Measurements from ENCODE around the gene CHPF.

Gene CHPF

DNA sequence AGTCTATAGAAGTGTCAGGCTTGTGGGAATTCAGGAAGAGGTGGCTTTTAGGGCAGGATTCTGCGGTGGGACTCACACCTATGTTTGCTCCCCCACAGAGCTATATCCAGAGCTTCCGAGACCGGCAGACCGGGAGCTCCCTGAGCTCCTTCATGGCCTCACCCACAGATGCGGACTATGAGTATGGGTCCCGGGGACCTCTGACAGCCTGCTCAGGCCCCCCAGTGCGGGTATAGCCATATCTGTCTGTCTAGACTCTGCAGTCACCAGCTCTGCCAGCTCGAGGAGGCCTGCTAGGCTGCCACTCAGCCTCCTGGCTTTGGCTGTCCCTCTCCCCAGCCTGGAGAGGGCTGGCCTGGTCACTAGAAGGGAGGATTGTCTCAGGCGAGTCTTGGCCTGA lies 6.0 kb upstream of the CHPF start:
- H3K4me3 ChIP-seq (ENCODE audit: low read length): no peak overlapping the region
- TF ChIP-seq, protein P1, sequence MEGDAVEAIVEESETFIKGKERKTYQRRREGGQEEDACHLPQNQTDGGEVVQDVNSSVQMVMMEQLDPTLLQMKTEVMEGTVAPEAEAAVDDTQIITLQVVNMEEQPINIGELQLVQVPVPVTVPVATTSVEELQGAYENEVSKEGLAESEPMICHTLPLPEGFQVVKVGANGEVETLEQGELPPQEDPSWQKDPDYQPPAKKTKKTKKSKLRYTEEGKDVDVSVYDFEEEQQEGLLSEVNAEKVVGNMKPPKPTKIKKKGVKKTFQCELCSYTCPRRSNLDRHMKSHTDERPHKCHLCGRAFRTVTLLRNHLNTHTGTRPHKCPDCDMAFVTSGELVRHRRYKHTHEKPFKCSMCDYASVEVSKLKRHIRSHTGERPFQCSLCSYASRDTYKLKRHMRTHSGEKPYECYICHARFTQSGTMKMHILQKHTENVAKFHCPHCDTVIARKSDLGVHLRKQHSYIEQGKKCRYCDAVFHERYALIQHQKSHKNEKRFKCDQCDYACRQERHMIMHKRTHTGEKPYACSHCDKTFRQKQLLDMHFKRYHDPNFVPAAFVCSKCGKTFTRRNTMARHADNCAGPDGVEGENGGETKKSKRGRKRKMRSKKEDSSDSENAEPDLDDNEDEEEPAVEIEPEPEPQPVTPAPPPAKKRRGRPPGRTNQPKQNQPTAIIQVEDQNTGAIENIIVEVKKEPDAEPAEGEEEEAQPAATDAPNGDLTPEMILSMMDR (conservative IDR thresholded peaks at IDR 0.05; ENCODE audit: low read depth, low read length): no peak
- no peak for DNase-seq (ENCODE audit: low read depth)

DNA sequence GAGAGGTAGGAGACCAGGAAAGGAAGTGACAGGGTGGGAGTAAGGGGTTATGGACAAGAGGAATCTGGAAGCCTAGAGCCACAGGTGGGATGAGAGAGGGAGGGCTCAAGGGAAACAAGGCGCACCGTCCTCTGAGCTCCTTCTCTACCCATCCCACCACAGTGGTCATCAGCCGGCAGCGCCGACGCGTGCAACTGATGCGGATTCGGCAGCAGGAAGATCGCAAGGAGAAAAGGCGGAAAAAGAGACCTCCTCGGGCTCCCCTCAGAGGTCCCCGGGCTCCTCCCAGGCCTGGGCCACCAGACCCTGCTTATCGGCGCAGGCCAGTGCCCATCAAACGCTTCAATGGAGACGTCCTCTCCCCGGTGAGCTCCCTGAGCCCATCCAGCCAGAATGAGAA lies 5.4 kb upstream of the CHPF start:
- no peak overlapping the region for H3K4me3 ChIP-seq (ENCODE audit: low read length)
- no peak for DNase-seq (ENCODE audit: low read depth)
- TF ChIP-seq, protein P1 (conservative IDR thresholded peaks at IDR 0.05; ENCODE audit: low read depth, low read length): no peak

DNA sequence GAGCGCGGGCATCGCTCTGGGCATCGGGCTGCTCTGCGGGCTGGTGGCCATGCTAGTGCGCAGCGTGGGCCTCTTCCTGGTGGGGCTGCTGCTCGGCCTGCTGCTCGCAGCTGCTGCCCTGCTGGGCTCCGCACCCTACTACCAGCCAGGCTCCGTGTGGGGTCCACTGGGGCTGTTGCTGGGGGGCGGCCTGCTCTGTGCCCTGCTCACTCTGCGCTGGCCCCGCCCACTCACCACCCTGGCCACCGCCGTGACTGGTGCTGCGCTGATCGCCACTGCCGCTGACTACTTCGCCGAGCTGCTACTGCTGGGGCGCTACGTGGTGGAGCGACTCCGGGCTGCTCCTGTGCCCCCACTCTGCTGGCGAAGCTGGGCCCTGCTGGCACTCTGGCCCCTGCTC lies 4.0 kb upstream of the CHPF start:
- DNase-seq (ENCODE audit: low read depth): no peak
- TF ChIP-seq, protein P1 (conservative IDR thresholded peaks at IDR 0.05; ENCODE audit: low read depth, low read length): no peak
- H3K4me3 ChIP-seq (ENCODE audit: low read length): no peak overlapping the region

DNA sequence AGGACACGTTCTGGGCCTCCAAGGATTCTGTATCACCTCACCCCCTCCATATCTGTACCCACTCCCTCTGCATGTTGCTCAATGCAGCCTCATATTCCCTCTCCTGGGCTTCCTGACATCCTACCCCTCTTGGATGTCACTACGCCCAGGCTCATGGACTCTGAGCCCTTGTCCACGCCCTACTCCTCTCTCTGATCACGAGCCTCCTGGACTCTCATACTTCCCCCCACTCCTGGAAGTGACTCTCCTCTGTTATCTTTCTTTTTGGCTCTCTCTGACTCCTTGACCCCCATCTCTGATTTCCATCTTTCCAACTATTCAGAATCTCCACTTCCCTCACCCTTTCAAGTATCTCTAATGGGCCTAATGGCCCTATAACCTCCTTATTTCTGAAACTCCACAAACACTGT lies 2.3 kb upstream of the CHPF start:
- TF ChIP-seq, protein P1 (conservative IDR thresholded peaks at IDR 0.05; ENCODE audit: low read depth, low read length): no peak
- no peak overlapping the region for H3K4me3 ChIP-seq (ENCODE audit: low read length)
- no peak for DNase-seq (ENCODE audit: low read depth)

DNA sequence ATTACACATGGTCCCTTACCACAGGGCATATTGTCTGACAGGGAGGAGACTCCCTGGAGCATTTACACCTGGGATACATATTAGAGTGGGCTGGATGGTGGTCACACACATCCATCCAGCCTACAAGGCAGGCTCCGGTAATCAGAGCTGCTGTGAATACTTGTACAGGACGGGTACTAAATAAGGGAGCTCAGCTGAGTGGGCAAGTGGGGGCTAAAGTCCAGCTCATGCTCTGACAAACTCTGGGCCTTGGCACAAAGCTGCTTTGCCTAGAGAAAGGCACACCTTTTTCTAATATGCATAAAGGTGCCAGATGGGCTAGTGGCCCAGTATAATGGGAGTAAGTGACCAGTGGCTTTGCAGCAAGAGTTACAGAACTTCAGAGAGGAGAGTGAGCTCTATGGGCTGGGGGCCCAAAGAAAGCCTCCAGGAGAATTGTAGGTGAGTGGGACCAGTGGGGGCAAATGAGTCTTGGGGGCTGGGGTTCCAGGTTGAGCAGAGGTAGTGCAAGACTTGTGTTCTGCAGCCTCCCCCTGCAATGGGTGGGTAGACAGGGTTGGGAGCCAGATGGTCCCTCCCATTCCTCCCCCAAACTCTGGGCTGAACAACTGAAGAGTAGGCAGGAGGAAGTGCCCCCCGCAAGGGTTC lies 1.8 kb upstream of the CHPF start:
- no peak overlapping the region for H3K4me3 ChIP-seq (ENCODE audit: low read length)
- TF ChIP-seq, protein P1 (conservative IDR thresholded peaks at IDR 0.05; ENCODE audit: low read depth, low read length): no peak
- DNase-seq (ENCODE audit: low read depth): no peak

DNA sequence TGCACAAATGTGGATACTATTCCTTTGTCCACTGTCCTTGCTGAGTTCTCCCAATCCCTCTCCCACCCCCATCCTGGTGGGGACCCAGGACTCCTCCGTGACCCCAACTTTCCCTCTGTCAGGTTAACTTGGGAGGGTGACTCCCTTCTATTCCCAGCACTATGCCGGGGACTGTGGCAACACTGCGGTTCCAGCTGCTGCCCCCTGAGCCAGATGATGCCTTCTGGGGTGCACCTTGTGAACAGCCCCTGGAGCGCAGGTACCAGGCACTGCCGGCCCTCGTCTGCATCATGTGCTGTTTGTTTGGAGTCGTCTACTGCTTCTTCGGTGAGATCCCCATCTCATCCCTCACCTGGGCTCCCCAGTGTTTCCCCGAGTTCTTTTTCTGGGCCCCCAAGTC lies 958 bp upstream of the CHPF start:
- TF ChIP-seq, protein P1 (conservative IDR thresholded peaks at IDR 0.05; ENCODE audit: low read depth, low read length): no peak
- H3K4me3 ChIP-seq (ENCODE audit: low read length): peak overlapping the region; percentile 82
- no peak for DNase-seq (ENCODE audit: low read depth)

DNA sequence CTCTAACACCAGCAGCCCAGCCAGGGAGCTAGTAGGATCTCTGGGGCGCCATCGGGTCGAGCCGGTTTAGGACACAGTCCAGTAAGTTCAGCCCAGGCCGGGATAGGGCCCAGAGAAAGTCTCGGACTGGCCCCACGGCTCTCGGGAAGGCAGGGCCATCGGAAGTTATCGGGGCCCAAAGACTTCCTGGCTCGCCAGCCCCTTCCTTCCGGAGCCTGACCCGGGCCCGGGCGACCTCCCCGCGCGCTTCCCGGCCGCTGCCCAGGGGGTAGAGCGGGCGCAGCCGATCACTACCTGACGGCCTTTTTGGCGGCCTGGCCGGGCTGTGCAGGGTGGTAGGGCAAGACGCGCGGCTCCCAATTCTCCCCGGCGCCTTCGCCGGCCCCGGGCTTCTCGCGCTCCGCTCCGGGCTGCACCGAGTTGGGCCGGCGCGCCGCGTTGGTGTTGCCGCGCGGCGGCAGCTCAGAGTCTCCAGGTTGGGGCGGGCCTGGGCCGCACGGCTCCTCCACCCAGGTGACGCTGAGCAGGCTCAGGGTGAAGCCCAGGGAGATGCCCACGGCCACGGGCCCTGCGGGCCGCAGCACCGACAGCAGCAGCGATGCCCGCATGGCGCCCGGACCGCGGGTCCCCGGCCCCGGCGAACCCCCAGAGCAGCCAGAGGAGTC lies 546 bp downstream of the CHPF start:
- DNase-seq (ENCODE audit: low read depth): no peak
- TF ChIP-seq, protein P1 (conservative IDR thresholded peaks at IDR 0.05; ENCODE audit: low read depth, low read length): no peak
- H3K4me3 ChIP-seq (ENCODE audit: low read length): peak overlapping the region; percentile 82
